Activated T-cell treated with anti-CD3 and anti-CD28 coated beads for 48 hours (primary cell): ENCODE measurements around the gene FOXP4.

Experiments
- DNase-seq: peaks from one replicate; pipeline ENCODE4 v3.0.0-alpha.2; 2020; ENCODE audit warnings: low read depth

Gene FOXP4

GRCh38 chr6:41630069-41630468 is 83.9 kb downstream of the FOXP4 start:
- DNase-seq, result no peak

DNA sequence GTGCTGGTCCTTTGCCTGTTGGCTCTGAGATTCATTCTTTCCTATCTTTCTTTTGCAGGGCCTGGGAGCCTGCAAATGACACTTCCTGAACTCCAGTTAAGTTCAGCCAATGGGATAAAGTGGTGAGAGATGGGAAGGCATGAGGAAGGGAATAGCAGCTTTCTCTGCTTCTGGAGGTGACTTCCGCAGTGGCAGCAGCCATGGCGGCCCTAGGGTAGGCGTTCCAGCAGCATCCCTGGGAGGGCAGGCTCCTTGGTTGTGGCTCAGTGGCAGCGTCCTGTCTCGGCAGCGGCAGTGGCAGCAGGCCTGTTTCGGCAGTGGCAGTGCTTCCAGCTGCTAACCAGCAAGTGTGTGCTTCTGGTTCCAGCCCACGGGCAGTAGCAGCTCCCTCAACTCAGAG is 84.8 kb downstream of the FOXP4 start:
- DNase-seq, result no peak

GRCh38 chr6:41633056-41633634 is 87.0 kb downstream of the FOXP4 start:
- no peak for DNase-seq

GRCh38 chr6:41634657-41635056 is 88.5 kb downstream of the FOXP4 start:
- DNase-seq, result no peak

DNA sequence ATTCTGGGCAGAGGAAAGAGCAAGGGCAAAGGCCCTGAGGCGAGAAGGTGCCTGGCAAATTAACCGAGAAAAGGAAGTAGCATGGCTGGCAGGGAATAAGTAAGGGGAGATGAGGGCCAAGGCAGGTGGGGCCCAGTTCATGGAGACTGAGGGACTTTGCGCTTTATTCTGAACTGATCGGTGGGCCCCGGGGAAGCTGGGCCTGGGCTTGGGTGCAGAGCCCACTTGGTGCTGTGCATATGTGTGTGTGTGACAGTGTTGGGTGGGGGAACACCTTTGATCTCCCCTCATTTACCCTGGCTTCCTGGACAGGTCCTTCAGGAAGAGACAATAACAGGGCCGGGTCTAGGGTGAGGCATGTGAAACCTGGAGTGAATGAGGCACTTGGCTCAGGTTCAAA is 89.2 kb downstream of the FOXP4 start:
- DNase-seq, result no peak

- no peak for DNase-seq
These were observed 90.6 kb downstream of the FOXP4 start for GRCh38 chr6:41636833-41637193.

GRCh38 chr6:41637194-41638001 is 91.2 kb downstream of the FOXP4 start:
- no peak for DNase-seq

- DNase-seq, result no peak
These were observed 92.1 kb downstream of the FOXP4 start, which contains the start of gene MDFI for GRCh38 chr6:41638002-41638934. Gene MDFI, plus strand, starts transcription at chr6:41638468. Its CDS starts 282 bp downstream, at chr6:41638750.

GRCh38 chr6:41638935-41639808 is 93.0 kb downstream of the FOXP4 start:
- DNase-seq, result no peak

DNA sequence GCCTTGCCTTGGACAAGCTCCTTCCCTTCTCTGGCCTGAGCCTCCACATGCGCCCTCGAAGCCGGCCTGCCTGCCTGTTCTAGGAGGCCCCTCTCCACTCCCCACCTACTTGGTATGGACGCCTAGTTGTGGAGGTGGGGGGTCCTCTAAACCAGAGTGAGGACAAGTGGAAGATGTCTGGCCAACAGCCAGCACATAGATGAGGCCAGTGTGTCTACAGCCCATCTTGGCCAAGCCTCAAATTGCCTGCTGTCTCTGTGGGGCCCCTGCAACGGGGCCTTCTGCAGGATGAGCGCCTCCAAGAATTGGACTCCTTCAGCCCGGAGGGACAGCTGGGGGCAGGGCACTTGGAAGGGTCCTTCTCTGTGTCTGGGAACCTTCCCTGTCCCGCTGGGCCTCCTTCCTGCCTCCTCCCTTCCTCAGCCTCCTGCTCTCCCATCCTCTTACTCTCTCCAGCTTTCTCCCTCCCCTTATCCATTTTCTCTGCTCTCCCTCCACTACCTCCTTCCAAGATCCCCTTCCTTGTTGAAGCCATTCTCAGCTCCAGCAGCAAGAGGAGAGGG is 93.7 kb downstream of the FOXP4 start:
- no peak for DNase-seq

- no peak for DNase-seq
These were observed 94.2 kb downstream of the FOXP4 start for GRCh38 chr6:41640426-41640825.

DNA sequence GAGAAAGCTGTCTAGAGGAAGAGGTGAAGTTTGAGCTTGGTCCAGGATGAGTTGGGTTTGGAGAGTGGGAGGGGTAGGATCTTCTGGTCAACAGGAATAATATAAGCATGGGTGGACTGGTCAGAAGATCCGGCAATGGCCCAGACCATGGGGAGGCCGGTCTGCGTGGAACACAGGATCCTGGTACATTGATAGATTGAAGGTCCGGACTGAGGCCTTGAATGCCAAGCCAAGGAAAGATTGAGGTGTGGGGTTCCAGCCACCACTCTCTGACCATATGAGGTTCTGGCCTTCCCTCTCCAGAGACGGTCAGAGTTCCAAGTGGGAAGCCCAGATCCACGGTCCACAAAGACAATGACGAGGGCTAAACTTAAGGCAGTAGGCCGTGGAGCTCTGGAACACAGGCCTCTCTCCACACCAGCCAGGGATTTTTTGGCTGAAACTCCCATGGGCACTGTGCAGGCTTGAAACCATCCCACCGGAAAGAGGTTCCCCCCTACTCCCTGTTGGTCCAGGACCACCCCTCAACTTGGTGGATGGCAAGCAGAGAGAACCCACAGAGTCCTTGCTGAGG is 95.3 kb downstream of the FOXP4 start:
- DNase-seq, result no peak

DNA sequence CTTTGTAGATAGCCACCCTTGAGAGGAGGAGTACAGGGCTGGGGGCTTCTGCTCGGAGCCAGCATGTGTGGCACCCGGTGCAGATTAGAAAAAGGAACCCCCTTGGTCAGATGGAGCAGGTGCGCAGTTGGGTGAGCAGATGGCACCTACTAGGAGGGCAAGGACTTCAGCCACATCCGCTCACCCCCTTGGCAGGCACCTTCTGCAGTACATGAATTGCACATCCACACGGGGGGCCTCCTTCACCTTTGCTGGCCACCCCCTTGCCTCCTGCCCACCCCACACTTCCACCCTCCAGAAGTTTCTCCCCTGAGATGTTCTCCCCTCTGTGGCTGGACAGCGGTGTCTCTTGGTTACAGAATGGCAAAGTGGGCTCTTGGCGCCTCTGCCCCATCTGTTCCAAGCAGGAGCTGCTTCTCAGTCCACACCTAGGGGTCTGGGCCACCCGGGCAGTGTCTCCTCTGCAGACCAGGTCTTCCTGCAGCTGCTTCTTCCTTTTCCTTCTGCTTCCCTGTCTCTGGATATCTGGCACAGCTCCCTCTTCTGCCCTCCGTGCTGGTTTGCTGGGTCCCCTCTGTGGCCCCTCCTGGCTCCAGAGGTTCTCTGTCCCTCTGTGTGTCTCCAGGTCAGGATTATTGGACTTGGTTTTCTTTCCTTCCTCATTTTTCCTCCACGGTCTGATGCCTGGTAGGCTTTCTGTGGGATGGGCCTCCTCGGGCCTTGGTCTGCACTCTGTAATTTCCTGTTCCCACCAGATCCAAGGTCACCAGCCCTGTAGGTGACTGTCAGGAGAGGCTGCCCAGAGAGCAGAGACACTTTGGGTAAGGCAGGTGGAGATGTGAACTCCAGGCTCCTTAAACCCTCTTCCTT is 96.1 kb downstream of the FOXP4 start:
- no peak for DNase-seq

- DNase-seq, result no peak
These were observed 97.0 kb downstream of the FOXP4 start for GRCh38 chr6:41642960-41643898.

- no peak for DNase-seq
These were observed 97.7 kb downstream of the FOXP4 start for GRCh38 chr6:41643899-41644269.

DNA sequence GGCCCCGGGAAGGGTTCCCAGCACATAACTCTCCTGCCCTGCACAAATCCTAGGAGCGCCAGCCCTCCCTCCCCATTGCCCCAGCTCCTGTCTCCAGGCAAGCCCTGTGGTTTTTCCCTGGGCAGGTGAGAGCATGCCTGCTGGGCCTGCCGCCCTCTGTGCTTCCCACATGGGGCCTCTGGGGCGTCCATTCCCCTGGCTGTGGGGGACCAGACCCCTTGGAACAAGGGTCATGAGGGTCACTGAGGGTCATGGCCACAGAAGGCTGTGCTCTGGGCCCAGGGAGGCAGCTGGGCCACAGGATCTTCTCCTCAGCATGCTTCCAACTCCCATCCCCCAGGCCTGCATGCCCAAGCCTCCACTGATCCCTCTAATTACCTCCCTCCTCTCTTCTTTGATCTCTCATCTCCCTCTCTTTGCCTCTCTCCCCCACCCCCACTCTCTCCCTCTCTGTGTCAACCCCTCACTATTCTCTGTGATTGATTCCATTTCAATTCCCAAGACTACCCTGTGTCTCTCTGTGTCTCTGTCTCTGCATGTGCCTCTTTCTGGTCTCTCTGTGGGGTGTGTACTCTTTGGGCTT is 98.2 kb downstream of the FOXP4 start:
- DNase-seq, result no peak

GRCh38 chr6:41645007-41645618 is 98.9 kb downstream of the FOXP4 start:
- no peak for DNase-seq
